Effector CD8-positive, alpha-beta T cell (primary cell): ENCODE results near the gene C2orf15.
"Not testable (repeated sequence)": the region's sequence is repeated elsewhere in the genome, so short reads cannot be mapped to it uniquely, and the experiment has no call there.

Experiments
- DNase-seq: peaks from one replicate; lab custom pipeline; 2025; lab: John Stamatoyannopoulos, UW

C2orf15 gene

DNA sequence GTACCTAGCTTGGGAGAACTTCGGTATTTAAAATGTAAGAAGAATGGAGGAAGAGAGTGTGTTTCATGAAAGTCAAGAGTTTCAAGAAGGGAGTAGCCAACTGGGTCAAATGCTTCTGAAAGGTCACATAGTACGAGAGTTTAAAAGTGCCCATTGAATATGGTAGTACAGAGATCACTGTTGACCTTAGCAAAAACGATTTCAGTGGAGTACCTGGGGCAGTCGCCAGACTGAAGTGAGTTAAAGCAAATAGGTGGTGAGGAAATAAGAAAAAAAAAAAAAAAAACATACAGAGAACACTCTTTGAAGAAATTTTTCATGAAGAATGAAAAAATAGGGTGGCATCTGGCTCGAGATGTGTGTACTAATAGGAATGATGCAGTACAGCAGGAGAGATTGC lies 24.7 kb downstream of the C2orf15 start:
- DNase-seq = no peak

DNA sequence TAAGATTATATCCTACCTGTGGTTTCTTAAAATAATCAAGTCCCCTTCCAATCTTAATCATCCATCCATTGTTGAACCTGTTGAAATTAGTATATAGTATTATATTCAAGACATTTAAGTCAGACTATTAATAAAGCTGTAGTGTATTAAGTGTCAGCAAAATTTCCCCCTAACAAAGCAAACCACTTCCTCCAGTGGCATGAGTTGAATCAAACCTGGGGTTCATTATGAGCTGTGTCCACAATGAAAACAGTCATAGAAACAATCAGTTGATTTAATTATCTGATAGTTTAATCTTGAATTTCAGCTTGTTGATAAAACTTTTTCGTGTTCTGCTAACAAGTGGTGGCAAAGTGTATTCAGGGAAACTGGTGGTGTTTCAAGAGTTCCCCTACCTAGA lies 28.0 kb downstream of the C2orf15 start:
- no peak for DNase-seq

DNA sequence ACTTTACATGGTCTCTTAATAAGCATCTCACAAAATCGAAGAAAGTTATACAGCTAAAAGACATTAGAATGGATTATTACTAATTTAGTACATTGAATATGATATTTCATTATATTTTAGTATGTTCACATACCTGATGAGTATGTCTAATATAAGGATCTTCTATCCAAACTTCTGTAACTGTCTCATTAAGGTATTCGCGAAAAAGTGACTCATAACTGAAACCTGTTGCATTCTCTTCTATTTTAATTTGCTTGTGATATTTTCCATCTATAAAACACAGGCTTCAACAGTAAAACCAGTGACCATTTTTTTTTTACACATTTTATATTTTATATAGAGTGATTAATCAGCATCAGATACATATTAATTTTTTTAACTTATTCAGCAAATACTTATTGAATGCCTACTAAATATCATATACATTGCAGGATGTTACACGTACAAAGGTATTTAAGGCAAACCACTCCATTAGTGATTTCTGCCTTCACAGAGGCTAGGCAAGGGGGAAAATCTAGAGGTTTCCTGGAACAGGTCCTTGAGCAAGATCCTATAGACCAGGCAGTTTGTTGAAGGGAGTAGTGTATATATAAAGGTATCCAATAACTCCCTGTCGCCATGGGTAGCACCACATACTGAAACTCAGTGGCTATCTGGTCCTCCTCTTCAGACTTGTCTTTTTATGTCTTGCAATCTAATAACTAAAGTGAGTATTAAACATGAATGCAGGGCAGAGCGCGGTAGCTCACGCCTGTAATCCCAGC lies 30.1 kb downstream of the C2orf15 start:
- no peak for DNase-seq

DNA sequence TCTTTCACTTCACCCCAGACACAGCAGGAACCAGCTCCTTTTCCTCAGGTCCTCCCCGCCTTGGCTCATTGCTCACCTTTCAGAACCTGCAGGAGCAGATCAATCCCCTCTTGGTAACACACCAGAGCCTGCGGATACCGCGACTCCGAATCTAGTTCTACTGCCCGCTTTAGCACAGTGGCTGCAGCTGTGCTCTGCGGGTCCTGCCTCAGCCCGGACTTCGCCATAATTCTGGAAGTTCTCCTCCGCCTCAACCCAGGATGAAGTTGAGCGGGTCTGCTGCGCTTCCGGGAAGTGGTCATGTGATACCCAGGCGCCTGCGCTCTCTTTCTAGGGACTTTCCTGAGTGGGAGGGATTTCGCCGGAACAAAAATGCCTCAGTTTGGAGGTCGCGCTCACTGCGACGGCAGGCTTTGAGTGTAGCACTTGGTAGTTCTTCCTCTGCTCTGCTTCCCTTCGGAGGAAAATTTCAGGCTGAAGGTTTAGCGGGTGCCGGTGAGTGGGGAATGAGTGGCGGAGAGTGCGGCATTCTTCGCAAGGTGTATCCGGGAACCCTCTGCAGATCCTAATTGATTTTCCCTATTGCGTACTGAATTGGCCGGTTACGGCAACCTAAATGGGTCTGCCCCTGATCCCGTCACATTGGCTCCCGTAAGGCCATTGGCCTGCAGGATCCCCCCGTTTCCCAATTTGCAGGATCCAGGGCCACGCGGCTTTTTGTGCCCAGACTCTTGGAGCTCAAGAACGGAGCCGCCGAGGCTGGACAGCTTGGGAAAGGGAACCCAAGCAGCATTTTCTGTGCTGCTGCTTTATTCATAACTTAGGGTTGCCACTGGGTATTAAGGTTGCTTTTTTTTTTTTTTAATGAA lies 39.5 kb downstream of the C2orf15 start, which contains the start of the genes MITD1 and MRPL30:
Gene MITD1, minus strand, starts transcription at position 304 of the 869 bp plus-strand sequence. Its CDS starts 77 bp downstream, at position 227.
Gene MRPL30, plus strand, starts transcription at position 430 of the 869 bp plus-strand sequence. CDS start 5,020 bp downstream, outside the sequence.
- peak; percentile 88 for DNase-seq

DNA sequence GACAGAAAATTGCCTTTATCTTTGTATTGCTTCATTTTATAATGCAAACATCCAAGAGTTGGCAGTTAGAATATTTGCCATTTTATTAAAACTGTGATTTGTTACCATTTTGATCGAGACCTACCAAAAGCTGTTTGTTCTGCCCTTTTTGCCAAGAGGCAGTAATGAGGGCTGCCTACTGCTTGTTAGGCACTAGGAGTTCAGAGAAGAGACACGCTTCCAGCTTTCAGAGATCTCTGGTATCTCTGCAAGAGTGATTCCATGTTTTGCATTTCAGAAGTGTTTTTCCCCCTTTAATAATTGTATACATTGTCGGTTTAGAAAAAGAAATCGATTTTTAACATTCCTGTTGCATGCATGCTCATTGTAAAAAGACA lies 40.1 kb downstream of the C2orf15 start:
- DNase-seq = no peak

DNA sequence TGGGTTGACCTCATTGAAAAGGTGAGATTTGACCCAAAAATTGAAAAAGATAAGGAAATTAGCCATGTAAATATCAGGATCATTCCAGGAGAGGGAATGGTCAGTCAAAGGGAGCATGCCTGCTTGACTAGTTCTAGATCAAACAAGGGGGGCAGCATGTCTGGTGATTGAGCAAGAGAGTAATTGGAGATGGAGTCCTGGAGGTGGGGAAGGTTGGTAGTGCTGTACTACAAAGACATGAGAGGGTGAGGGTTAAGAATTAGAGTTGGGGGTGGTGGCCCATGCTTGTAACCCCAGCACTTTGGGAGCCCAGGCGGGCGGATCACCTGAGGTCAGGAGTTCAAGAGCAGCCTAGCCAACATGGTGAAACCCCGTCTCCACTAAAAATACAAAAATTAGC lies 41.5 kb downstream of the C2orf15 start:
- DNase-seq = no peak

DNA sequence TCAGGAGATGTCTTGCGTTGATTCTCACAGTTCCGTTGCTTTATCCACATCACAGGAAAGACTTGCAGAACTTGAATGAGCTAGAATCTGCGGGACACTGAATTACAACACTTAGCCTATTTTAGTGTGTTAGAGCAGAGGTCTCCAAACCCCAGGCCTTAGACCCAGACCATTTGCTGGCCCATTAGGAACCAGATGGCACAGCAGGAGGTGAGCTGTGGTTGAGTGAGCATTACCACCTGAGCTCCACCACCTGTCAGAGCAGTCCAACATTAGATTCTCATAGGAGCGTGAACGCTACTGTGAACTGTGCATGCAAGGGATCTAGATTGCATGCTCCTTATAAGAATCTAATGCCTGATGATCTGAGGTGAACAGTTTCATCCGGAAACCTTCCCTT lies 43.3 kb downstream of the C2orf15 start:
- no peak for DNase-seq

DNA sequence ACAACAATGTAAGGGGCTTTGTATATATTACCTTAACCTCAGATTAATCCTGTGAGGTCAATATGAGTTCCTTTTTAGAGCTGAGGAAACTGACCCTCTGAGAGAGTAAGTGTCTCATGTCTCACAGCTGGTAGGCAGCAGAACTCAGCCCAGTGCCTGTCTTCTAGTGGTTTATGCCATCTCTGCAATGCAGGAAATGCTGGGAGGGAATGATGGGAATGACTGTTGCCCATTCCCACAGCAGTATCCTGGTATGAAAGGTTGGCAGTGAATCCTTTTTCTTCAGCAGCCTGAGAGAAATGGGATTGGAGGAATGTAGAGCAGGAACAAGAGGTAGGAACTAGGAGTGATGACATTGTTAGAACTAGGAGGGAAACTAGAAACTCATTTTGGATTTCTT lies 45.5 kb downstream of the C2orf15 start:
- no peak for DNase-seq

DNA sequence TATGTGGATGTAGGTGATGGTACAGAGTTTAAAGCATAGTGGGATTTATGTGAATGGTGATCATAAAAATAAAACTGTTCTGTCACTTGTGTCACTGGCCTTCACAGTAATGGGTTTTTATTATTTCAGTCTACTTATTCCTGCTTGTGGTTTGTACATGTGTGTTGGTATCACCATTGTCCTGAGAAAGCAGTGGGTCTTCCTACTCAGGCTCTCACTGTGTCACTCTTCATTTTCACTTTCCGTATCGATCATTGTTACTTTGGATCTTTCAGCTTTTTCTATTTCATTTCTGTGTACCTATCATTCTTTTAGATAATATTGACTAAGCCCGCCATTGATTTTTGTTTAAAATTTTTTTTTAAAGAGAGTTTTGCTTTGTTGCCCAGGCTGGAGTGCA lies 46.9 kb downstream of the C2orf15 start:
- no peak for DNase-seq

DNA sequence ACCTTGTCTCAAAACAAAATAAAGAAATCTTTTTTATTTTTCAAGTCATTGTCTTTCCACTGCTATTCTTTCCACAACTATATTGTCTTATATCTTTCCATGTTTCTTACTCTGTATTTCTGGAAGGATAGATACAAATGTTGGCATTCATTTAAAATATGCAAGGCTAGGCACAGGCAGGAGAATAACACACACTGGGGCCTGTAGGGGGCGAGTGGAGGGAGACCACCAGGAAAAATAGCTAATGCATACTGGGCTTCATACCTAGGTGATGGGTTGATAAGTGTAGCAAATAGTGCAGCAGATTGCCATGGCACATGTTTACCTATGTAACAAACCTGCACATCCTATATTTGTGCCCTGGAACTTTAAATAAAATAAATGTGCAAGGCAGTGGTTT lies 49.0 kb downstream of the C2orf15 start:
- DNase-seq = no peak

DNA sequence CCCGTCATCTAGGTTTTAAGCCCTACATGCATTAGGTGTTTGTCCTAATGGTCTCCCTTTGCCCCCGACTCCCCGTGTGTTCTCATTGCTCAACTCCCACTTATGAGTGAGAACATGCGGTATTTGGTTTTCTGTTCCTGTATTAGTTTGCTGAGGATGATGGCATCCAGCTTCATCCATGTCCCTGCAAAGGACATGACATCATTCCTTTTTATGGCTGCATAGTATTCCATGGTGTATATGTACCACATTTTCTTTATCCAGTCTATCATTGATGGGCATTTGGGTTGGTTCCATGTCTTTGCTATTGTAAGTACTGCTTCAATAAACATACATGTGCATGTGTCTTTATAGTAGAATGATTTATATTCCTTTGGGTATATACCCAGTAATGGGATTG lies 50.9 kb downstream of the C2orf15 start:
- not testable (repeated sequence) for DNase-seq

DNA sequence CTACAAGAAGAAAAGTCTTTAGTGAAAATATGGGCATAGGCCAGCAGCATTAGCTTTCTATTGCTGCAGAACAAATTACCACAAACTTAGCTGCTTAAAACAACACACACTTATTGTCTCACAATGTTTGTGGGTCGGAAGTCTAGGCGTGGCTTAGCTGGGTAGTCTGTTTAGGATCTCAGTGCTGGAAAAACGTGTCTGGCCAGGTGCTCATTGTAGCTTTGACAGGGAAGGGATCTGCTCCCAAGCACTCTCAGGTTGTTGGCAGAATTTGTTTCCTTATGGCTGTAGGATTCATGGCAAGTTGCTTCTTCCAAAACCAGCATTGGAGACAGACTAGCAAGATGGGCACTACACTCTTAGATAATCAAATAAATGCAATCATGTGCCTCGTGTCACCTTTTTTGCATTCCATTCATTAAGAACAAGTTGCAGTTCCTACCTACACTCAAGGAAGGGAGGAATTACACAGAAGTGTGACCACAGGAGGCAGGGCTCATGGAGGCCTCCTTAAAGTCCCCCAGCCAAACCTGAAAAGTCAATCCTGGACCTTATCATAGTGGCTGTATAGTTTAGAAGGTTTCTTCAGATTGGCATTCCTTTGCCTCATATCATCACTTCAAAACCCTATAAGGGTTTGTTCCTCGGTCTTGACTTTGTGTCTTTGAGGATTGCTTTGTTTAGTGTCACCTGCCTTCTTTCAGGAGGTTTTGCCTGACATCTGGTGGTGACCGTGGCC lies 56.8 kb downstream of the C2orf15 start:
- DNase-seq = no peak

DNA sequence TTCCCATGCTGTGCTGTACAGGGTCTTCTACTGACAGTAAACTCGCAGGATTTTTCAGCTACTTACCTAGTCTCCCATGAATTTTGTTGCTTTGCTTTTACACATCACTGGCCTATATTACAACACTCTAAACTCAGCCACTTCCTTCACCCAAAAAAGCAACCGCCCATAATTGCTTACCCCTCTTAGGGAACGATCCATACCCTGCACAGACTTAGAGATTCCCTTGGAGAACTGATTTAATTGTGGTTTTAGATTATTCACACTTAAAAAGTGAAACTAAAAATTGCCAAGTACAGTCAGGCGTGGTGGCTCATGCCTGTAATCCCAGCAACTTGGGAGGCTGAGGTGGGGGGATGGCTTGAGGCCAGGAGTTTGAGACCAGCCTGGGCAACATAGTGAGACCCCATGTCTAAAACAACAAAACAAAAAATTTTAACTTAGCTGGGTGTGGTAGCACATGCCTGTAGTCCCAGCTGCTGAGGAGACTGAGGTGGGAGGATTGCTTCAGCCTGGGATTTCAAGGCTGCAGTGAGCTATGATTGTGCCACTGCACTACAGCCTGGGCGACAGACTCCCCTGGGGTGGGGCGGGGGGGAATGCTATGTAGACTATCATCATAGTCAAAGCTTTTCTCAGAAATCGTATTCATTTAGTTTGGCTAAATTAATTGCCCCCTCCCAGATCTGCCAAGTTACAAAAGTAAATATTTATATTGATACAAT lies 58.7 kb downstream of the C2orf15 start:
- DNase-seq = no peak
